ENCODE data around the gene FAM107B.
"Not testable (repeated sequence)": the region's sequence is repeated elsewhere in the genome, so short reads cannot be mapped to it uniquely, and the experiment has no call there.

FAM107B gene

DNA sequence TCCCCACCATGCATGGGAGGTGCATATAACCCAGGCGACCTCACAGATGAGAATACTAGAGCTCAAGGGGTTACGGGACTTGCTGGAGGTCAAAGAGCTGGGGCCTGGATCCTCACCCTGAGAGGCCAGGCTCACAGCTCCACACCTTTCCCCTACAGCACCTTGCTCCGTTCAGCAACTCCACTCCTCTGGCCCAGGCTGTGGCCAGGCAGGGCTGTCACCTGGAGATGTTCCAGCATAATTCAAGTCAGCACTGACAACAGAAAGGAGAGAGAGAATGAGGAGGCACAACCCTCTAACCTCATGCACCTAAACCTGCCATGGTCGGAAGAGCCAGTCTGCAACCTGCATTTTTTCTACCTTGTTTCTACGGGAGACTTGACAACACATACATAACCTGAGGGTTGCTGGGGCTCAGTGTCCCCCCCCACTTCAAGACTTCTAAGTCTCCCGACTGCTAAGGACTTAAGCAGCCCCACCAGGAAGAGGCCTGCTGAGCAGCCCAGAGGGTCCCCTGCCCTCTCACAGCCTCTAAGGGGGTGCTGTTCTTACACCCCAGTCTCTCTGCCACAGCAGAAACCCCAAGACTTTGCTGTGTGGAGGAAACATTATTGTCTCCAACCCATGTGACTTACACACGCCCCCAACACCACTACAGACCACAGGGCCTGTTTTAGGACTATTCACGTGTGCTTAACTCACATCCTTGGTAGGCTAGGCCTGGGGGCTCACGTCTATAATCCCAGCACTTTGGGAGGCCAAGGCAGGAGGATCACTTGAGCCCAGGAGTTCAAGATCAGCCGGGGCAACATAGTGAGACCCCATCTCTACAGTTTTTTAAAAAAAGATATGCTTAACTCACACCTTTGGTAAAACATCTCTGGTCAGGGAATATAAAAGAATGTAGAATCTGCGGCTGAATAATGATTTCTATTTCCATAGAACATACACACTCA lies 175.6 kb downstream of the FAM107B start:
- no peak overlapping the region for H3K27ac ChIP-seq (ENCODE audit: low read depth, low read length)
- peaks cover 10% of the 10 kb centered on the region for H3K27me3 ChIP-seq (ENCODE audit: control insufficient read depth, insufficient read depth, low read length)
- peaks cover 15% of the 10 kb centered on the region for H3K36me3 ChIP-seq (ENCODE audit: control insufficient read depth, insufficient read depth, low read length)
- H3K9me3 ChIP-seq (ENCODE audit: control insufficient read depth, insufficient read depth, low read depth, low read length), result no peaks in the 10 kb centered on the region
- peaks cover 15% of the 10 kb centered on the region for H3K4me1 ChIP-seq (ENCODE audit: control insufficient read depth, insufficient read depth, low read length)
- H3K4me3 ChIP-seq (ENCODE audit: low read depth, low read length), result no peak overlapping the region
- H3K9ac ChIP-seq (ENCODE audit: low read length), result no peak overlapping the region

DNA sequence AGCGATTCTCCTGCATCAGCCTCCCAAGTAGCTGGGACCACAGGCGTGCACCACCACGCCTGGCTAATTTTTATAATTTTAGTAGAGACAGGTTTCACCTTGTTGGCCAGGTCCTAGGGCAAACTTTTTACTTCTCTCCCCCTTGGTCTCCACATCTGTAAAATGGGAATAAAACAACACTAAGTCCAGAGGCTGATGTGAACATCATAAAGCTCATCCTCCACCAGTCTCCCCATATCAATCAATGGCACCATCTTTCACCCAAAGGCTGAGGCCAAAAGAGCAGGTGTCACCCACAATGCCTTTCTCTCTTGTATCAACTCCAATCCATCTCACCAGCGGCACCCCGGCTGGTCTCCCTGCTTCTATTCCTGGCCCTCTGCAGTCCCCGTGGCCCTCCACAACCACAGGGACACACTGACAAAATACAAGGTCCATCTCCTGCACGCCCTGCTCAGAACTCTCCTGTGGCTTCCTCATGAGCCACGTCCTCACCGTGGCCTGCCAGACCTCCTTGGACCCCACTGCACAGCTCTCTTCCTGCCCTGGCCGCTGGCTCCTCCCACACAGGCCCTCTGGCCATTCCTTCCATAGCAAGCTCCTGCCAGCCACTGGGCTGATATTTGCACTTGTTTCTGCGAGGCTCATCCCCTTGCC lies 179.0 kb downstream of the FAM107B start:
- Histone ChIP-seq H3K9me3 (ENCODE audit: control insufficient read depth, insufficient read depth, low read depth, low read length) (no peaks in the 10 kb centered on the region), H3K36me3 (ENCODE audit: control insufficient read depth, insufficient read depth, low read length) (peaks cover 14% of the 10 kb centered on the region), H3K4me3 (ENCODE audit: low read depth, low read length) (no peak overlapping the region), H3K9ac (ENCODE audit: low read length) (no peak overlapping the region), H3K27me3 (ENCODE audit: control insufficient read depth, insufficient read depth, low read length) (no peaks in the 10 kb centered on the region), H3K4me1 (ENCODE audit: control insufficient read depth, insufficient read depth, low read length) (peaks cover 8% of the 10 kb centered on the region; the same call in 1 of the 2 replicates), H3K27ac (ENCODE audit: low read depth, low read length) (no peak overlapping the region)

DNA sequence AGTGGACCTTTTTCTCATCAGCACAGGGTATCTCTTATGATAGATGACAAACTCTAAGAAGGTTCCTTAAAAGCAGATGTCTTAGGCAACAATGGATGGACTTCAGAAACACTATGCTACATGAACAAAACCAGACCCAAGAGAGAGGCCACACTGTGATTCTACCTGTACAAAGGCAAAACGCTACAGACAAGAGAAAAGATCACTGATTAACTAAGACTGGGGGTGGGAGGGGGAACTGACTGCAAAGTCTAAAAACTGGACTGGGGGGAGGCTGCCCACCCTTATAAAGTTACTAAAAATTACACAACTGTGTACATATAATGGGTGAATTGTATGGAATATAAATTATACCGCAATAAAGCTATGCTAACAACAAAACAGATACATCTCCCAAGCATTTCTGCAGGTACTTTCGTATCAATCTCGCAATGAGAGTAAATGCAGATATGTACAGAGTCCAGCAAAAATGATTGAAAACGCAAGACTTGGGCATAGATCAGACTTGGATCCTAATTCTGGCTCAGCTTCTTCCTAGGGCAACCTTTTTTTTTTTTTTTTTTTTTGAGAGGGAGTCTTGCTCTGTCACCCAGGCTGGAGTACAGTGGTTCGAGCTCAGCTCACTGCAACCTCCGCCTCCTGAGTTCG lies 179.7 kb downstream of the FAM107B start:
- H3K36me3 ChIP-seq (ENCODE audit: control insufficient read depth, insufficient read depth, low read length), result peaks cover 12% of the 10 kb centered on the region

DNA sequence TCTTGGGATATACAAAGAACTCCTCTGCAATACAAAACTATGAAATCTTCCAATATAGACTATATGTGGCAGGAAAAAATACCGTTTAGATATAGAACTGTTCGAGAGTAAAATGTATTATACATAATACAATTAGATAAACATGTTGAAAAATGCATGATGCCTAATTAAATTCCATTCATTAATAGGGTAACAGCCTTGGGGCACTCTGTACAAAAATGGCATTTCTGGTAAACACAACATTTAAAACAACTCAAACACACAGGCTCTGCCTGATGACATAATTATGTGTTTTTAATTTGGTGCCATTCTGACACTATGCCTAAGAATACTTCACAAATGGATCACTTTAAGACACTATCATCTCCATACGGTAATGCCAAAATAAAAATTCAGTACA lies 180.9 kb downstream of the FAM107B start:
- Histone ChIP-seq H3K4me1 (ENCODE audit: control insufficient read depth, insufficient read depth, low read length) (peaks cover 8% of the 10 kb centered on the region; the same call in 1 of the 2 replicates), H3K4me3 (ENCODE audit: low read depth, low read length) (no peak overlapping the region), H3K9ac (ENCODE audit: low read length) (no peak overlapping the region), H3K9me3 (ENCODE audit: control insufficient read depth, insufficient read depth, low read depth, low read length) (no peaks in the 10 kb centered on the region), H3K27ac (ENCODE audit: low read depth, low read length) (no peak overlapping the region), H3K36me3 (ENCODE audit: control insufficient read depth, insufficient read depth, low read length) (peaks cover 10% of the 10 kb centered on the region), H3K27me3 (ENCODE audit: control insufficient read depth, insufficient read depth, low read length) (no peaks in the 10 kb centered on the region)

More for the DNA sequence above, 179.7 kb downstream of the FAM107B start:
- no peak overlapping the region for H3K27ac ChIP-seq (ENCODE audit: low read depth, low read length)
- H3K27me3 ChIP-seq (ENCODE audit: control insufficient read depth, insufficient read depth, low read length), result no peaks in the 10 kb centered on the region
- no peak overlapping the region for H3K4me3 ChIP-seq (ENCODE audit: low read depth, low read length)
- no peak overlapping the region for H3K9ac ChIP-seq (ENCODE audit: low read length)
- no peaks in the 10 kb centered on the region for H3K9me3 ChIP-seq (ENCODE audit: control insufficient read depth, insufficient read depth, low read depth, low read length)
- peaks cover 8% of the 10 kb centered on the region; the same call in 1 of the 2 replicates for H3K4me1 ChIP-seq (ENCODE audit: control insufficient read depth, insufficient read depth, low read length)

DNA sequence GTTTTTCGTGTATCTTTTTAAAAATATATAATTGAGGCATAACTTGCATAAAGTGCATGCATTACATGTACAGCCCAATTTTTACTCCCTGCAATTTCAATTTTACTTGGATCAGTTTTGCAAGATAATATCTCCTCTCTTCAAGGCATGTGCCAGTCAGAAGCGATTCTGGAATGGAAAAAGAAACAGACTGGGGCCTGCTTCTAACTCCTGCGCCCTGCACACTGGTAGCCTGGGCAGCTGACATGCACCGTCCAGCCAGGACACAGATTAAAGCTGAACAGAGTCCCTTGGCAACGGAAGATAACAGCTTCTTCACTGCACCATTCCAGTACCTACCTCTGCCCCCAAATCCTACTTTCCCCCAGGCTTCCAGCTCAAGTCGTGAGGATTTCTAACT lies 182.1 kb downstream of the FAM107B start:
- peaks cover 16% of the 10 kb centered on the region for H3K4me1 ChIP-seq (ENCODE audit: control insufficient read depth, insufficient read depth, low read length)
- no peak overlapping the region for H3K27ac ChIP-seq (ENCODE audit: low read depth, low read length)

DNA sequence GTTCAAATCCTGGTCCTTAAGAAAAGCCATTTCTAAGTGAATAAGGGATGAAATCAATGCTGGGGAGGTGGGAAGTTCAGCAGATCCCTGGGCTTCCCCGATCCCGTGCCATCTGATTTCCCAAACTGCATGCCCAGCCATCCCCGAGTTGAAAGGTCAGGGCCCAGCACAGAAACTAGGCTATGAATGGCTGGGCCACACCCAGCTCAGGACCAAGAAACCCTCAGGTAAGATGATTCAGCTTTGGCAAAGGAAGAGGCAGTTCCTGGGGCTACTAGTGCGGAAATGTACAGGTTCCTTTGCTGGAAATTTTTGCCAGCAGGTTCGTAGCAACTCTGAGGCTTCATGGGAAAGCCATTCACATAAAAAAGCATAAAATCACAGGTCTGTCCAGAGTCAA lies 182.7 kb downstream of the FAM107B start:
- Histone ChIP-seq H3K4me3 (ENCODE audit: low read depth, low read length) (no peak overlapping the region), H3K4me1 (ENCODE audit: control insufficient read depth, insufficient read depth, low read length) (peaks cover 17% of the 10 kb centered on the region), H3K27ac (ENCODE audit: low read depth, low read length) (no peak overlapping the region)

More for the DNA sequence above, 182.1 kb downstream of the FAM107B start:
- Histone ChIP-seq H3K36me3 (ENCODE audit: control insufficient read depth, insufficient read depth, low read length) (peaks cover 2% of the 10 kb centered on the region; the same call in 1 of the 2 replicates), H3K27me3 (ENCODE audit: control insufficient read depth, insufficient read depth, low read length) (no peaks in the 10 kb centered on the region), H3K4me3 (ENCODE audit: low read depth, low read length) (no peak overlapping the region), H3K9ac (ENCODE audit: low read length) (no peak overlapping the region), H3K9me3 (ENCODE audit: control insufficient read depth, insufficient read depth, low read depth, low read length) (no peaks in the 10 kb centered on the region)

DNA sequence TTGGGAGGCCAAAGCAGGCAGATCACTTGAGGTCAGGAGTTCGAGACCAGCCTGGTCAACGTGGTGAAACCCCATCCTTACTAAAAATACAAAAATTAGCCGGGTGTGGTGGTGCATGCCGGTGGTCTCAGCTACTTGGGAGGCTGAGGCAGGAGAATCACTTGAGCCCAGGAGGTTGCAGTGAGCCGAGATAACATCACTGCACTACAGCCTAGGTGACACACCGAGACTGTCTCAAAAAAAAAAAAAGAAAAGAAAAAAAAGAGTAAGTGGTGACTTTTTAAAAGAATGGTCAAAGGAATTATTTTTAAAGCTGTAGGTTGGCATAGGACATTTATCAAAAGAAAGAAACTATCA lies 185.8 kb downstream of the FAM107B start:
- H3K27me3 ChIP-seq (ENCODE audit: control insufficient read depth, insufficient read depth, low read length); H3K27ac ChIP-seq (ENCODE audit: low read depth, low read length); H3K4me3 ChIP-seq (ENCODE audit: low read depth, low read length); H3K9me3 ChIP-seq (ENCODE audit: control insufficient read depth, insufficient read depth, low read depth, low read length); H3K36me3 ChIP-seq (ENCODE audit: control insufficient read depth, insufficient read depth, low read length); H3K9ac ChIP-seq (ENCODE audit: low read length): not testable (repeated sequence)
- peaks cover 37% of the 10 kb centered on the region for H3K4me1 ChIP-seq (ENCODE audit: control insufficient read depth, insufficient read depth, low read length)

More for the DNA sequence above, 182.7 kb downstream of the FAM107B start:
- Histone ChIP-seq H3K9ac (ENCODE audit: low read length) (no peak overlapping the region), H3K36me3 (ENCODE audit: control insufficient read depth, insufficient read depth, low read length) (peaks cover 2% of the 10 kb centered on the region; the same call in 1 of the 2 replicates), H3K9me3 (ENCODE audit: control insufficient read depth, insufficient read depth, low read depth, low read length) (no peaks in the 10 kb centered on the region), H3K27me3 (ENCODE audit: control insufficient read depth, insufficient read depth, low read length) (no peaks in the 10 kb centered on the region)

DNA sequence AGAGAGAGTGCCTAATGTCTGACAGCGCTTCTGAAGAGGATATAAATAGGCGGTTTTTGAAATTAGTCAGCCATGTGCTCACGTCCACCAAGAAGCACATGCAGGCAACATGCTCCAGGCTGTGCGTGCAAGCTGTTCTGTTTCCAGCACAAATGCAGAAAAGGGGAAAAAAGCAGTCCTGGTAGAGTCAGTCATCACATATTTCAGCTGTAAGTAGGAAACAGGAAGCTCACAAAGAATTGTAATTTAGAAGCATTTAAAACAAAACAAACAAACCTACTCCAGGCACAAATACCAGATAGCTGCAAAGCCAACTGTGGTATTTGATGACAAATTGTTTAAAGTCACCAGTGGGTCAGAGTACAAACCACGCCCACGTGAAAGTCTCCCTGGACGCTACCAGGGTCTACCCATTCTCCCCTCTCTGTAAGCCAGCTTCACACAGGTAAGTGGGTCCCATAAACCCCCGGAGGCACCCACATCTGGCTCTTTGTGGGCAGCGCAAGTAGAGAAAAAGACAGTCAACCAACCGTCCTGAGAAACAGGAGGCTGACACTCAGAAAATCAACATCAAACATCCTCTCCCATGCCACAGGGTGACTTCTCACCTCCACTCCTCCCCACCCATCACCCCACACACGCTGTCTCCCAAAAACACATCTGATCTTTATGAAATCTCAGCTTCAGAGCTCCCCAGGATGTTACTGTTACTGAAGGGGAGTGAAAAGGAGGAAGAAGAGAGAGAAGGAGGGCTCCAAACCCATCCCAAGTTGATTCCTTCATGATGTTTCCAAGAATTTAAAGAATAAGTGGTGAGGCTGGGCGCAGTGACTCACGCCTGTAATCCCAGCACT lies 186.4 kb downstream of the FAM107B start:
- Histone ChIP-seq H3K27me3 (ENCODE audit: control insufficient read depth, insufficient read depth, low read length) (no peaks in the 10 kb centered on the region), H3K27ac (ENCODE audit: low read depth, low read length) (no peak overlapping the region), H3K4me1 (ENCODE audit: control insufficient read depth, insufficient read depth, low read length) (peaks cover 37% of the 10 kb centered on the region), H3K9me3 (ENCODE audit: control insufficient read depth, insufficient read depth, low read depth, low read length) (no peaks in the 10 kb centered on the region), H3K36me3 (ENCODE audit: control insufficient read depth, insufficient read depth, low read length) (no peaks in the 10 kb centered on the region), H3K4me3 (ENCODE audit: low read depth, low read length) (no peak overlapping the region), H3K9ac (ENCODE audit: low read length) (no peak overlapping the region)

DNA sequence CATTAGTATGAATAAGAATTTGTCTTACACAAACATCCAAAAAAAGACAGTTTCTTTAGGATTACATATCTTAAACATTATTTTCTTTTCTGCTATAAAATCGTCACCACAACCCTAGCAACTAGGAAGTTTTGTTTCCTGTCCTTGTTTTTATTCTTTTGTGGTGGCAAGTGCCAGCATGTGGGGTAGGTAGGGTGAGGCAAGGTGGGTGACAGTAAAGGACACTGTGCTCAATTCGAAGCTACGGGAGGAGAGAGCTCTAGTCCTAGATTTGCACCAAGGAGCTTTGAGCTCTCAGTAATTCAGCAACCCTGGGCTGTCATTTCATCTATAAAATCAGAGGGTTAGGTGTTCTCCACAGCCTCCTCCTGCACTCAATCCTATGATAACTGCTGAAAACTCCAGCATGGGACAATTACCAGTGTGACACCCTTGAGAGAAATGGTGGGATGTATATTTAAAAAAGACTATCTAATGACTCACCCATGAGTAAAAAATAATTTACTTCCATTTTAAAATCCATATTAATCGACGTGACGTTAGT lies 187.1 kb downstream of the FAM107B start:
- Histone ChIP-seq H3K36me3 (ENCODE audit: control insufficient read depth, insufficient read depth, low read length) (no peaks in the 10 kb centered on the region), H3K9me3 (ENCODE audit: control insufficient read depth, insufficient read depth, low read depth, low read length) (no peaks in the 10 kb centered on the region), H3K4me3 (ENCODE audit: low read depth, low read length) (no peak overlapping the region), H3K4me1 (ENCODE audit: control insufficient read depth, insufficient read depth, low read length) (peaks cover 37% of the 10 kb centered on the region), H3K27me3 (ENCODE audit: control insufficient read depth, insufficient read depth, low read length) (no peaks in the 10 kb centered on the region), H3K9ac (ENCODE audit: low read length) (no peak overlapping the region), H3K27ac (ENCODE audit: low read depth, low read length) (no peak overlapping the region)

DNA sequence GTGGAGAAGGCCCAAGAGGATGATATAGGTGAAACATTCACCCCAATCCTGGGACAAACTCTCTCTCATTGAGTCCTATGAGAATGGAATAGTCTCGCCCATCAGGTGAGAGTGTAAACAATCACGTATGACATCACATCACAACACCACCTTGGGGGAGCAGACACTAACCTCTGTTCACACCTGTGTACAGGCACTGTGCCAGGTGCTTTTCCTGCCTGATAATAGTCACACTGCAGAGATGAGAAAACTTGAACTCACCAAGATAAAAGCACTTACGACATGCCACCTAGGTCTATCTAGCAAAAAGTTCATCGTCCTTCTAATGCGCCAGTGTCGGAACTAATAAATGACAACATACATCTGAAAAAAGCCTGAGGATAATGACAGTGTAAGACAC lies 187.8 kb downstream of the FAM107B start:
- Histone ChIP-seq H3K27me3 (ENCODE audit: control insufficient read depth, insufficient read depth, low read length) (no peaks in the 10 kb centered on the region), H3K4me3 (ENCODE audit: low read depth, low read length) (no peak overlapping the region), H3K36me3 (ENCODE audit: control insufficient read depth, insufficient read depth, low read length) (no peaks in the 10 kb centered on the region), H3K9me3 (ENCODE audit: control insufficient read depth, insufficient read depth, low read depth, low read length) (no peaks in the 10 kb centered on the region), H3K27ac (ENCODE audit: low read depth, low read length) (no peak overlapping the region), H3K4me1 (ENCODE audit: control insufficient read depth, insufficient read depth, low read length) (peaks cover 33% of the 10 kb centered on the region), H3K9ac (ENCODE audit: low read length) (no peak overlapping the region)
